Astrocyte (in vitro differentiated cells and primary cell): ENCODE measurements around the gene ADAMTS3. TPM values are rescaled to one million over a fixed set of nuclear protein-coding genes. Genes with fewer than 3 reads are reported as not detected.

Experiments
- DNase-seq: peaks from one replicate; pipeline ENCODE4 v3.0.0-alpha.2; 2010; ENCODE audit warnings: low read depth
- FAIRE-seq: peaks from 2 replicates; lab custom pipeline; 2011; peaks lifted over from hg19 to GRCh38; lab: Jason Lieb, UNC
- H2AFZ ChIP-seq: 2 replicates; pipeline ENCODE4 v1.6.0; 2012; ENCODE audit warnings: low read depth, low read length, inconsistent platforms
- H3K27ac ChIP-seq: 2 replicates; pipeline ENCODE4 v1.5.1; 2011; ENCODE audit warnings: low read depth, low read length, inconsistent platforms
- H3K27me3 ChIP-seq: 2 replicates; pipeline ENCODE4 v1.6.0; 2011; ENCODE audit warnings: low read length, inconsistent platforms; ENCODE audit not compliant: insufficient read depth
- H3K36me3 ChIP-seq: 2 replicates; pipeline ENCODE4 v1.5.1; 2011; ENCODE audit warnings: low read length, inconsistent platforms; ENCODE audit not compliant: insufficient read depth
- H3K4me1 ChIP-seq: 2 replicates; pipeline ENCODE4 v1.5.1; 2011; ENCODE audit warnings: low read length, inconsistent platforms; ENCODE audit not compliant: insufficient read depth
- H3K4me2 ChIP-seq: 2 replicates; pipeline ENCODE4 v1.6.0; 2012; ENCODE audit warnings: low read length, inconsistent platforms
- H3K4me3 ChIP-seq: 2 replicates; pipeline ENCODE4 v1.5.1; 2011; ENCODE audit warnings: low read depth, mild to moderate bottlenecking, low read length, inconsistent platforms; ENCODE audit not compliant: insufficient read depth
- H3K79me2 ChIP-seq: 2 replicates; pipeline ENCODE4 v1.6.0; 2012; ENCODE audit warnings: mild to moderate bottlenecking, low read length, inconsistent platforms; ENCODE audit not compliant: insufficient read depth
- H3K9ac ChIP-seq: 2 replicates; pipeline ENCODE4 v1.6.0; 2012; ENCODE audit warnings: mild to moderate bottlenecking, low read length, inconsistent platforms
- H3K9me3 ChIP-seq: 2 replicates; pipeline ENCODE4 v1.5.1; 2012; ENCODE audit warnings: low read depth, mild to moderate bottlenecking, low read length, inconsistent platforms; ENCODE audit not compliant: insufficient read depth
- H4K20me1 ChIP-seq: 2 replicates; pipeline ENCODE4 v1.6.0; 2012; ENCODE audit warnings: low read length, inconsistent platforms; ENCODE audit not compliant: insufficient read depth
- H3K27ac Mint-ChIP-seq: one replicate; pipeline ENCODE4 v1.8.0; 2021; ENCODE audit warnings: mild to moderate bottlenecking, mixed read lengths; ENCODE audit not compliant: unreplicated experiment
- H3K27me3 Mint-ChIP-seq: one replicate; pipeline ENCODE4 v1.8.0; 2021; ENCODE audit warnings: low read depth, mixed read lengths; ENCODE audit not compliant: unreplicated experiment
- H3K36me3 Mint-ChIP-seq: one replicate; pipeline ENCODE4 v1.8.0; 2021; ENCODE audit warnings: low read depth, mixed read lengths; ENCODE audit not compliant: unreplicated experiment
- H3K4me1 Mint-ChIP-seq: one replicate; pipeline ENCODE4 v1.8.0; 2021; ENCODE audit warnings: low read depth, mixed read lengths; ENCODE audit not compliant: unreplicated experiment
- H3K4me3 Mint-ChIP-seq: one replicate; pipeline ENCODE4 v1.8.0; 2021; ENCODE audit warnings: mild to moderate bottlenecking, moderate library complexity, mixed read lengths; ENCODE audit not compliant: unreplicated experiment
- H3K9me3 Mint-ChIP-seq: one replicate; pipeline ENCODE4 v1.8.0; 2021; ENCODE audit warnings: mild to moderate bottlenecking, mixed read lengths; ENCODE audit not compliant: unreplicated experiment
- EZH2 ChIP-seq: IDR thresholded peaks from 2 replicates; pipeline ENCODE4 v1.6.1; 2012; ENCODE audit warnings: mild to moderate bottlenecking, low read length, inconsistent platforms; ENCODE audit not compliant: insufficient read depth
- total RNA-seq: library from RNA; stranded (reverse); gene quantifications from 2 replicates; pipeline ENCODE4 v1.2.1, GENCODE V29; 2021
- TF ChIP-seq, protein P1 (sequence below): IDR thresholded peaks from 2 replicates; pipeline ENCODE4 v1.5.1; 2011; ENCODE audit warnings: low read depth, mild to moderate bottlenecking, inconsistent platforms, low read length, moderate library complexity; ENCODE audit not compliant: insufficient read depth

Gene ADAMTS3
- total RNA-seq, 1 donor from 2014 or later, result 4.2 TPM

DNA sequence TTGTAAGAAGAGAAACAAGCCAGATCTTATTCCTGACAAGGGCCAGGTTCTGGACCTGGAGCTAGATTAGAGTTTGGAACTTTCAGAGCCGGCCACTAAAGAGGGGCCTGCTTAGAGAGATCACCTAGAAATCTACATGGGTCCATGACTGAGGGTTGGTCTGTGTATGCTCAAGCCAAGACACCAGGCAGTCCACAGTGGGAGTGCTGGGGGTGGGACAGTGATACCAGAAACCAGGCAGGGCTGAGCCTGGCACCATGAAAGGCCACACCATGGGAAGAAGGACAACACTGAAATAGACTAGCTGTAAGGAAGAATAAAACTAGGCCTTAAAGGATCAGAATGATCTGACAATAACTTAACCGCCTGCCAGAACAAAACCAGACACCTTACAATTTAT lies 267.3 kb downstream of the ADAMTS3 start:
- Histone ChIP-seq H3K9ac (no peak overlapping the region), H3K27me3 (no peaks in the 10 kb centered on the region), H3K79me2 (no peaks in the 10 kb centered on the region), H4K20me1 (no peaks in the 10 kb centered on the region), H3K9me3 (no peaks in the 10 kb centered on the region), H3K36me3 (no peaks in the 10 kb centered on the region), H2AFZ (no peak overlapping the region), H3K4me2 (no peak overlapping the region), H3K4me3 (no peak overlapping the region), H3K27ac (no peak overlapping the region), H3K4me1 (no peaks in the 10 kb centered on the region)
- no peak for DNase-seq
- H3K36me3 Mint-ChIP-seq, result no peaks in the 10 kb centered on the region
- FAIRE-seq, result no peak
- H3K27ac Mint-ChIP-seq, result no peak overlapping the region
- no peak overlapping the region for H3K4me3 Mint-ChIP-seq
- H3K4me1 Mint-ChIP-seq, result no peaks in the 10 kb centered on the region
- TF ChIP-seq, protein P1, sequence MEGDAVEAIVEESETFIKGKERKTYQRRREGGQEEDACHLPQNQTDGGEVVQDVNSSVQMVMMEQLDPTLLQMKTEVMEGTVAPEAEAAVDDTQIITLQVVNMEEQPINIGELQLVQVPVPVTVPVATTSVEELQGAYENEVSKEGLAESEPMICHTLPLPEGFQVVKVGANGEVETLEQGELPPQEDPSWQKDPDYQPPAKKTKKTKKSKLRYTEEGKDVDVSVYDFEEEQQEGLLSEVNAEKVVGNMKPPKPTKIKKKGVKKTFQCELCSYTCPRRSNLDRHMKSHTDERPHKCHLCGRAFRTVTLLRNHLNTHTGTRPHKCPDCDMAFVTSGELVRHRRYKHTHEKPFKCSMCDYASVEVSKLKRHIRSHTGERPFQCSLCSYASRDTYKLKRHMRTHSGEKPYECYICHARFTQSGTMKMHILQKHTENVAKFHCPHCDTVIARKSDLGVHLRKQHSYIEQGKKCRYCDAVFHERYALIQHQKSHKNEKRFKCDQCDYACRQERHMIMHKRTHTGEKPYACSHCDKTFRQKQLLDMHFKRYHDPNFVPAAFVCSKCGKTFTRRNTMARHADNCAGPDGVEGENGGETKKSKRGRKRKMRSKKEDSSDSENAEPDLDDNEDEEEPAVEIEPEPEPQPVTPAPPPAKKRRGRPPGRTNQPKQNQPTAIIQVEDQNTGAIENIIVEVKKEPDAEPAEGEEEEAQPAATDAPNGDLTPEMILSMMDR, result no peak
- no peak for TF ChIP-seq EZH2
- no peaks in the 10 kb centered on the region for H3K27me3 Mint-ChIP-seq
- no peaks in the 10 kb centered on the region for H3K9me3 Mint-ChIP-seq

GRCh38 chr4:72300126-72300525 lies 268.9 kb downstream of the ADAMTS3 start:
- H3K36me3 ChIP-seq, result no peaks in the 10 kb centered on the region
- H3K4me3 ChIP-seq, result no peak overlapping the region
- DNase-seq (no peak), FAIRE-seq (no peak)
- H4K20me1 ChIP-seq, result no peaks in the 10 kb centered on the region
- H3K27ac ChIP-seq, result no peak overlapping the region
- no peaks in the 10 kb centered on the region for H3K4me1 Mint-ChIP-seq
- no peak overlapping the region for H3K9ac ChIP-seq
- no peaks in the 10 kb centered on the region for H3K9me3 ChIP-seq
- no peaks in the 10 kb centered on the region for H3K27me3 ChIP-seq
- H3K4me3 Mint-ChIP-seq, result no peak overlapping the region
- no peak overlapping the region for H3K27ac Mint-ChIP-seq
- H2AFZ ChIP-seq, result no peak overlapping the region
- no peaks in the 10 kb centered on the region for H3K27me3 Mint-ChIP-seq
- TF ChIP-seq EZH2, result no peak
- TF ChIP-seq, protein P1, result no peak
- no peaks in the 10 kb centered on the region for H3K36me3 Mint-ChIP-seq
- no peaks in the 10 kb centered on the region for H3K4me1 ChIP-seq
- H3K79me2 ChIP-seq, result no peaks in the 10 kb centered on the region
- H3K9me3 Mint-ChIP-seq, result no peaks in the 10 kb centered on the region
- no peak overlapping the region for H3K4me2 ChIP-seq

- Mint-ChIP-seq H3K27me3 (no peaks in the 10 kb centered on the region), H3K27ac (no peak overlapping the region), H3K9me3 (no peaks in the 10 kb centered on the region), H3K4me3 (no peak overlapping the region), H3K36me3 (no peaks in the 10 kb centered on the region), H3K4me1 (no peaks in the 10 kb centered on the region)
- Histone ChIP-seq H3K4me1 (no peaks in the 10 kb centered on the region), H4K20me1 (no peaks in the 10 kb centered on the region), H3K27ac (no peak overlapping the region), H3K79me2 (no peaks in the 10 kb centered on the region), H3K4me3 (no peak overlapping the region), H2AFZ (no peak overlapping the region), H3K36me3 (no peaks in the 10 kb centered on the region), H3K27me3 (no peaks in the 10 kb centered on the region), H3K9me3 (no peaks in the 10 kb centered on the region), H3K4me2 (no peak overlapping the region), H3K9ac (no peak overlapping the region)
- peak; percentile 39 for DNase-seq
- peak; percentile 43 for FAIRE-seq
- TF ChIP-seq, protein P1, result peak; percentile 58
- TF ChIP-seq EZH2, result no peak
Observed at GRCh38 chr4:72295966-72296557, 273.0 kb downstream of the ADAMTS3 start.
